Endothelial cell of umbilical vein (primary cell): ENCODE results near the gene ULK4. TPM values are rescaled to one million over a fixed set of nuclear protein-coding genes. Genes with fewer than 3 reads are reported as not detected.

ENCODE experiments used
- BruUV-seq: library from RNA; stranded (reverse); fragments of 400-500 nt; replicated peaks from 2 replicates; lab custom pipeline; 2021; lab: Mats Ljungman, UMichigan
- CTCF ChIA-PET: fragments of 300-600, 350-600 bp; sonication (Branson Sonifier 250); formaldehyde crosslinking; loops from one replicate; lab custom pipeline; 2021; ENCODE audit warnings: antibody characterized with exemption, inconsistent platforms; lab: Charles Lee
- POLR2A ChIA-PET: fragments of 300-600, 350-600 bp; sonication (Branson Sonifier 250); formaldehyde crosslinking; loops from one replicate; lab custom pipeline; 2021; ENCODE audit warnings: antibody characterized with exemption, inconsistent platforms; lab: Charles Lee
- DNase-seq: peaks from one replicate; pipeline ENCODE4 v3.0.0-alpha.2; 2011; ENCODE audit warnings: low read depth, low spot score
- FAIRE-seq: peaks from 2 replicates; lab custom pipeline; 2011; peaks lifted over from hg19 to GRCh38; lab: Jason Lieb, UNC
- H2AFZ ChIP-seq: 2 replicates; pipeline ENCODE4 v1.6.0; 2012; ENCODE audit warnings: low read depth, low read length, control low read depth, inconsistent platforms
- H3K27ac ChIP-seq: 2 replicates; pipeline ENCODE4 v1.5.1; 2011; ENCODE audit warnings: low read depth, mild to moderate bottlenecking, control low read depth, low read length, moderate library complexity; ENCODE audit not compliant: insufficient read depth
- H3K27me3 ChIP-seq, 2 experiments: 2 replicates each; pipeline versions ENCODE4 v1.6.0 to v1.6.1; 2011; ENCODE audit warnings: low read length in 2 of 2, mixed read lengths in 1 of 2; ENCODE audit not compliant: control insufficient read depth in 2 of 2, insufficient read depth in 2 of 2
- H3K36me3 ChIP-seq, 2 experiments: 2 replicates in 1 of 2; 3 replicates in 1 of 2; pipeline ENCODE4 v1.5.1; 2011; ENCODE audit warnings: low read length in 2 of 2, mild to moderate bottlenecking in 1 of 2, moderate library complexity in 1 of 2; ENCODE audit not compliant: control insufficient read depth in 2 of 2, insufficient read depth in 2 of 2; ENCODE audit errors: extremely low read depth in 1 of 2
- H3K4me1 ChIP-seq: 3 replicates; pipeline ENCODE4 v1.5.1; 2011; ENCODE audit warnings: mild to moderate bottlenecking, low read length; ENCODE audit not compliant: control insufficient read depth, insufficient read depth; ENCODE audit errors: extremely low read depth
- H3K4me2 ChIP-seq: 2 replicates; pipeline ENCODE4 v1.6.1; 2011; ENCODE audit warnings: low read length, control low read depth, mixed read lengths; ENCODE audit not compliant: insufficient read depth
- H3K4me3 ChIP-seq, 3 experiments: fragments of 200-600 bp in 1 of 3; sonication (generic), shearing (Covaris generic) in 1 of 3; replicated peaks in 1 of 3; 2 replicates each; pipeline ENCODE4 v1.5.1; 2011 to 2016; ENCODE audit warnings: control low read depth in 3 of 3, low read length in 3 of 3, mild to moderate bottlenecking in 2 of 3, inconsistent platforms in 1 of 3, low read depth in 1 of 3, moderate library complexity in 1 of 3; ENCODE audit not compliant: insufficient read depth in 1 of 3
- H3K79me2 ChIP-seq: 2 replicates; pipeline ENCODE4 v1.6.0; 2012; ENCODE audit warnings: low read length, inconsistent platforms; ENCODE audit not compliant: control insufficient read depth, insufficient read depth
- H3K9ac ChIP-seq: replicated peaks from 2 replicates; pipeline ENCODE3; 2011; ENCODE audit warnings: low read length, control low read depth; ENCODE audit not compliant: insufficient read depth; ENCODE audit errors: extremely low read depth
- H3K9me1 ChIP-seq: replicated peaks from 3 replicates; pipeline ENCODE4 v1.6.0; 2011; ENCODE audit warnings: mild to moderate bottlenecking, low read length; ENCODE audit not compliant: control insufficient read depth, insufficient read depth; ENCODE audit errors: extremely low read depth
- H3K9me3 ChIP-seq: replicated peaks from 2 replicates; pipeline ENCODE4 v1.5.1; 2012; ENCODE audit warnings: low read length, inconsistent platforms; ENCODE audit not compliant: control insufficient read depth, insufficient read depth
- H4K20me1 ChIP-seq: replicated peaks from 2 replicates; pipeline ENCODE3; 2011; ENCODE audit warnings: mild to moderate bottlenecking, low read length; ENCODE audit not compliant: control insufficient read depth, insufficient read depth; ENCODE audit errors: extremely low read depth
- FOS ChIP-seq: IDR thresholded peaks from 2 replicates; pipeline ENCODE4 v1.6.1; 2011; ENCODE audit warnings: mild to moderate bottlenecking, low read length, moderate library complexity, borderline replicate concordance; ENCODE audit not compliant: insufficient read depth
- JUN ChIP-seq: IDR thresholded peaks from 2 replicates; pipeline ENCODE4 v1.6.1; 2011; ENCODE audit warnings: borderline replicate concordance, low read depth; ENCODE audit not compliant: insufficient read length, insufficient read depth
- MYC ChIP-seq: IDR thresholded peaks from one replicate; pipeline ENCODE4 v1.6.1; 2011; ENCODE audit warnings: mild to moderate bottlenecking, low read depth, low read length
- POLR2A ChIP-seq: IDR thresholded peaks from 2 replicates; pipeline ENCODE4 v1.6.1; 2012; ENCODE audit warnings: low read depth, mild to moderate bottlenecking, control low read depth, low read length
- dilution Hi-C: fragments of 300-500 bp; cut with MboI; formaldehyde crosslinking; loops from one replicate; pipeline ENCODE4 v1.15.0; 2019; ENCODE audit warnings: low sequenced_read_pairs; ENCODE audit not compliant: extremely low pct_ligation_motif_present
- intact Hi-C: fragments of 100-400 bp; cut with micrococcal nuclease; formaldehyde crosslinking; loops from one replicate; pipeline ENCODE4 v1.10.0; 2022
- polyA plus RNA-seq, 4 experiments: library from polyadenylated mRNA; depleted of rRNA in 3 of 4; stranded (reverse) in 3 of 4; unstranded in 1 of 4; fragments of >200 nt; gene quantifications; 2 replicates each; pipeline versions ENCODE4 v1.2.1 to v1.2.3, GENCODE V29; 2011 to 2012; ENCODE audit warnings: missing spikeins in 1 of 4
- total RNA-seq: library from RNA; stranded (reverse); gene quantifications from 2 replicates; pipeline ENCODE4 v1.2.3, GENCODE V29; 2021
- TF ChIP-seq, protein P1 (sequence below), 2 donors: IDR thresholded peaks; 1 replicate in 1 of 2; 2 replicates in 1 of 2; pipeline ENCODE4 v1.5.1; 2011; ENCODE audit warnings: low read length in 2 of 2, mild to moderate bottlenecking in 2 of 2, moderate library complexity in 2 of 2, control low read depth in 1 of 2, inconsistent platforms in 1 of 2, low read depth in 1 of 2; ENCODE audit not compliant: insufficient read depth in 1 of 2; ENCODE audit errors: extremely low read depth in 1 of 2
- TF ChIP-seq, protein P2 (sequence below): IDR thresholded peaks from 2 replicates; pipeline ENCODE4 v1.6.1; 2011; ENCODE audit not compliant: insufficient read depth, insufficient read length

Gene ULK4
- total and polyA plus RNA-seq, 2 donors (not counting 3 experiments of a cell fraction or from before 2014, with no cell fraction given), result 3.3 to 16.0 TPM

DNA sequence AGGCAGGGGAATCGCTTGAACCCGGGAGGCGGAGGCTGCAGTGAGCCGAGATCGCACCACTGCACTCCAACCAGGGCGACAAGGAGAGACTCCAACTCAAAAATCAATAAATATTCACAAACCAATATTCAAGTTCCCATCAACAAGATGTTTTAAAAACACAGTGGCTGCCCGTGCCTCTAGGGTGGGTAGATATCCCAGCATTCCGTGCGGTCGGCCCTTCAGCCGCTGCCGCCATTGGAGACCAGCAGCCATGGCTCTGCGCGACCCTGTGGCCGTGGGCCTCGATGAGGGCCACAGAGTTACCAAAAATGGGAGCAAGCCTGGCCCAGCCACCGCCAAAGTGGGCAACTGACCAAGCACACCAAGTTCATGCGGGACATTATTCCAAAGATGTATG is 6.7 kb downstream of the ULK4 start:
- no peak overlapping the region for H3K4me3 ChIP-seq
- no peak for TF ChIP-seq JUN
- no peak for TF ChIP-seq POLR2A
- TF ChIP-seq, protein P1, sequence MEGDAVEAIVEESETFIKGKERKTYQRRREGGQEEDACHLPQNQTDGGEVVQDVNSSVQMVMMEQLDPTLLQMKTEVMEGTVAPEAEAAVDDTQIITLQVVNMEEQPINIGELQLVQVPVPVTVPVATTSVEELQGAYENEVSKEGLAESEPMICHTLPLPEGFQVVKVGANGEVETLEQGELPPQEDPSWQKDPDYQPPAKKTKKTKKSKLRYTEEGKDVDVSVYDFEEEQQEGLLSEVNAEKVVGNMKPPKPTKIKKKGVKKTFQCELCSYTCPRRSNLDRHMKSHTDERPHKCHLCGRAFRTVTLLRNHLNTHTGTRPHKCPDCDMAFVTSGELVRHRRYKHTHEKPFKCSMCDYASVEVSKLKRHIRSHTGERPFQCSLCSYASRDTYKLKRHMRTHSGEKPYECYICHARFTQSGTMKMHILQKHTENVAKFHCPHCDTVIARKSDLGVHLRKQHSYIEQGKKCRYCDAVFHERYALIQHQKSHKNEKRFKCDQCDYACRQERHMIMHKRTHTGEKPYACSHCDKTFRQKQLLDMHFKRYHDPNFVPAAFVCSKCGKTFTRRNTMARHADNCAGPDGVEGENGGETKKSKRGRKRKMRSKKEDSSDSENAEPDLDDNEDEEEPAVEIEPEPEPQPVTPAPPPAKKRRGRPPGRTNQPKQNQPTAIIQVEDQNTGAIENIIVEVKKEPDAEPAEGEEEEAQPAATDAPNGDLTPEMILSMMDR (IDR thresholded peaks at IDR 0.05; ENCODE audit: extremely low read depth in 1 of 2, insufficient read depth in 1 of 2, low read depth in 1 of 2, low read length in 2 of 2), result no peak
- TF ChIP-seq MYC, result no peak
- TF ChIP-seq FOS, result no peak
- TF ChIP-seq, protein P2, sequence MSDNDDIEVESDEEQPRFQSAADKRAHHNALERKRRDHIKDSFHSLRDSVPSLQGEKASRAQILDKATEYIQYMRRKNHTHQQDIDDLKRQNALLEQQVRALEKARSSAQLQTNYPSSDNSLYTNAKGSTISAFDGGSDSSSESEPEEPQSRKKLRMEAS, result no peak
- H2AFZ ChIP-seq, result no peak overlapping the region
- no peak overlapping the region for H3K4me2 ChIP-seq
- no peaks in the 10 kb centered on the region for H3K9me1 ChIP-seq
- H3K9ac ChIP-seq, result no peak overlapping the region
- no peaks in the 10 kb centered on the region for H3K79me2 ChIP-seq
- no peaks in the 10 kb centered on the region for H3K4me1 ChIP-seq
- H3K36me3 ChIP-seq, result no peaks in the 10 kb centered on the region
- no TSS peak for BruUV-seq
- no peak overlapping the region for H3K27ac ChIP-seq
- intact Hi-C loops (no loop called here), dilution Hi-C loops (no loop called here)
- H4K20me1 ChIP-seq, result no peaks in the 10 kb centered on the region
- CTCF ChIA-PET, result interaction anchor here (1.0 kb wide), 1 partner anchor 236 kb away, joined by 3 read pairs; no protein-coding TSS in a partner anchor
- DNase-seq (no peak), FAIRE-seq (no peak)
- POLR2A ChIA-PET, result interaction anchor here (0.7 kb wide), 1 partner anchor 11 kb away, joined by 4 read pairs; no protein-coding TSS in a partner anchor
- H3K27me3 ChIP-seq, result no peaks in the 10 kb centered on the region
- H3K9me3 ChIP-seq, result no peaks in the 10 kb centered on the region
